ENCODE results near the gene KRTAP12-1. TPM values are rescaled to one million over a fixed set of nuclear protein-coding genes. Genes with fewer than 3 reads are reported as not detected.

The KRTAP12-1 gene
- not detected for total RNA-seq

- no peak for DNase-seq (ENCODE audit: low spot score)
These were observed at the start of gene KRTAP12-1 for GRCh38 chr21:44681861-44682579. Gene KRTAP12-1, minus strand, starts transcription at chr21:44682163. Its CDS starts 40 bp downstream, at chr21:44682123.

- DNase-seq (ENCODE audit: low spot score) = no peak
These were observed 49.1 kb upstream of the KRTAP12-1 start for GRCh38 chr21:44730951-44731579.

GRCh38 chr21:44730028-44730395 lies 48.0 kb upstream of the KRTAP12-1 start:
- no peak for DNase-seq (ENCODE audit: low spot score)

GRCh38 chr21:44729336-44730027 lies 47.5 kb upstream of the KRTAP12-1 start:
- DNase-seq (ENCODE audit: low spot score) = no peak

GRCh38 chr21:44728716-44729115 lies 46.8 kb upstream of the KRTAP12-1 start:
- DNase-seq (ENCODE audit: low spot score) = no peak

GRCh38 chr21:44727757-44728156 lies 45.8 kb upstream of the KRTAP12-1 start:
- no peak for DNase-seq (ENCODE audit: low spot score)

- no peak for DNase-seq (ENCODE audit: low spot score)
These were observed 45.4 kb upstream of the KRTAP12-1 start for GRCh38 chr21:44727321-44727720.

- DNase-seq (ENCODE audit: low spot score) = no peak
These were observed 44.9 kb upstream of the KRTAP12-1 start for GRCh38 chr21:44726826-44727225.

GRCh38 chr21:44724926-44725325 lies 43.0 kb upstream of the KRTAP12-1 start:
- no peak for DNase-seq (ENCODE audit: low spot score)

GRCh38 chr21:44724196-44724595 lies 42.2 kb upstream of the KRTAP12-1 start:
- DNase-seq (ENCODE audit: low spot score) = no peak

- DNase-seq (ENCODE audit: low spot score) = no peak
These were observed 41.5 kb upstream of the KRTAP12-1 start for GRCh38 chr21:44723177-44724131.

GRCh38 chr21:44722731-44723130 lies 40.8 kb upstream of the KRTAP12-1 start:
- DNase-seq (ENCODE audit: low spot score) = no peak

GRCh38 chr21:44720170-44720569 lies 38.2 kb upstream of the KRTAP12-1 start:
- no peak for DNase-seq (ENCODE audit: low spot score)

- no peak for DNase-seq (ENCODE audit: low spot score)
These were observed 36.6 kb upstream of the KRTAP12-1 start for GRCh38 chr21:44718571-44718970.

- no peak for DNase-seq (ENCODE audit: low spot score)
These were observed 36.1 kb upstream of the KRTAP12-1 start for GRCh38 chr21:44718093-44718492.

GRCh38 chr21:44716984-44717383 lies 35.0 kb upstream of the KRTAP12-1 start:
- DNase-seq (ENCODE audit: low spot score) = no peak

GRCh38 chr21:44714905-44715304 lies 32.9 kb upstream of the KRTAP12-1 start:
- DNase-seq (ENCODE audit: low spot score) = no peak

- DNase-seq (ENCODE audit: low spot score) = no peak
These were observed 31.9 kb upstream of the KRTAP12-1 start for GRCh38 chr21:44713846-44714245.

GRCh38 chr21:44713130-44713529 lies 31.2 kb upstream of the KRTAP12-1 start:
- no peak for DNase-seq (ENCODE audit: low spot score)

- no peak for DNase-seq (ENCODE audit: low spot score)
These were observed 30.5 kb upstream of the KRTAP12-1 start for GRCh38 chr21:44712203-44713028.

All from mucosa of gallbladder (tissue), 1 donor.